GM12873 (cell line): ENCODE data around the gene ARFIP1.

Experiments
- CTCF ChIP-seq: IDR thresholded peaks from 2 replicates; pipeline ENCODE4 v1.5.1; 2012; ENCODE audit warnings: low read depth, mild to moderate bottlenecking, moderate library complexity, low read length, control low read depth; ENCODE audit not compliant: insufficient read depth; ENCODE audit errors: missing control alignments

The ARFIP1 gene

DNA sequence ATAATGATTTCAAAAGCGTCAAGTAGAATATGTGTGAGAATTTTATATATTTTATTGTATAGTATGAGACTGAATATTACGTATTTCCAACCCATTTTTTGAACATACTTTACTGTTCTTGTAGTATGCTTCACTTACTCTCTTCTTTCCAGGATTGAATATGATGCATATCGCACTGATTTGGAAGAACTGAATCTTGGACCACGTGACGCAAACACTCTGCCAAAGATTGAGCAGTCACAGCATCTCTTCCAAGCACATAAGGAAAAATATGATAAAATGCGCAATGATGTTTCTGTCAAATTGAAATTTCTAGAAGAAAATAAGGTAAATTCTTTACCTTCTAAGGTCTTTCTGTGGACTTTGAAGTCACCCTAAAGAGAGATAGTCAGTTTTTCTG, 108.2 kb downstream of the ARFIP1 start:
- no peak for TF ChIP-seq CTCF

DNA sequence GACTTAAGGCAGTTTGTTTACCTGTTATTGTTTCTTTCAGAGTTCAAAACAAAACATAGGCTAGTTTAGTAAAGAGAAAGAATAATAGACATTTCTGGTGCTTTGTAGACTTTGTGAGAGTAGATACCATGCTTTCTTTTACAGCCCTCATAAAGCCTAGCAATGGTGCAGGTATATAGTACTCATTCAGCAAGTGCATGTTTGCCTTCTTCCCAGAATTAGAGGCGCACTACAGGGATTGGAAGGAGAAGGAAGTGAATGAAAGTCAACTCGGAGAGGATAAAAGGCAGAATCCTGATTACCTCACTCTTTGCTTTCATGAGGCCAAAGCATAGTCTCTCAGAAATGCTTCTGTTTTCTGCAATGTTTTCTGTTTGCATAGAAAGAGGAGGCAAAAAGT, 113.2 kb downstream of the ARFIP1 start:
- TF ChIP-seq CTCF = no peak

- TF ChIP-seq CTCF = no peak
Measured at GRCh38 chr4:152894673-152895072, 114.9 kb downstream of the ARFIP1 start.

DNA sequence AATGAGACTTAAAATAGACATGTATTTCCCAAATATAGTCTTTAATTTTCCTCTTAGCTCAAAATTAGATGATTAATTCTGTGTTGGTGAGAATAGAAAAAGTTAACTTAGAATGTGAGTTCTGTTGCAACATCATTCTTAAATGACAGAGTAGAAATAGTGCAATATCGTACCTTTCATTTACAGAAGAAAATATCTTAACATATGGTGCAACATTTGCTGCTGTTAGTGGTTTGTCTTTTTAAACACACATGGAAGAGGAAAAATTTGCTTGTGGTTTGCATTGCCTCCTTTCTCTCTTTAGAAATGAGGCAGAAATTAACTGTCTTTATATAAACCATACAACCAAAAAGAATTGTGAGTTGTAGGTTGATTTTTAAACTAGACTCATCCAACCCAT, 117.1 kb downstream of the ARFIP1 start:
- no peak for TF ChIP-seq CTCF

- TF ChIP-seq CTCF = no peak
Measured at GRCh38 chr4:152898606-152899005, 118.9 kb downstream of the ARFIP1 start.

DNA sequence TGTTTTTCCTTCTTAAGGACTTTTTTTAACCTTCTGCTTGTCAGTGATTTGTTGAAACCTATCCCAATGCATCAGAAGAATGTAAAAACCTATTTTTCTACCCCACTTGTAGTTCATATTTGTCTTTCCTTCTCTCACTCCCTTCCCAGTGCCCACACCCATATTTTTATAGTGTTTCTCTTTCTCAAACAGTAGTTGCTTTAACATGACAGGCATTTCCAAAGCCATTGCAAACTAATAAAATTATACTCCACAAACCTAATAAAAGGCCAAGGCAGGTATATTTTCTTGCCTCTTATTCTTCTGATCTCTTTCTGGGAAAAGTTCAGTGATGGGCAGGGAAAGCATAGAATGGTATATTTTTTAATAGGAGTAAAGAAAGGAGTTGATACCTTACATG, 120.6 kb downstream of the ARFIP1 start:
- no peak for TF ChIP-seq CTCF

DNA sequence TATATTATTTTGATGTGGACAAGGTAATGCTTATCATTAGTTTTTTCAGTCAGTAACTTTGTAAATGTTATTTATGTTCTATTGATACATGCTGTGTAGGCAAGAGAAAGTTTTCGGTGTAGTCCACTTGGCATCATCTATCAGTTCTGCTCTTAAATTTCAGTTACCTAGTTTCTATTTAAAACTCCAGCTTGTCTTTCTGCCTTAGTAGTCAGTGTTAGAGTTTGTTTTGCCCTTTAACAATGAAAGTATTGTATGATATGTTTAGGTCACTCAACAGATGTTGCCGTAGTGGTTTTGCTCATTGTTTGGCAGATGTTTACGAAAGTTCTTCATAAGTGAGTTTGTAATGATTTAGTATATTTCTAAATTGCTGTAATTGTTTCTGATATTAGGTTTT, 121.5 kb downstream of the ARFIP1 start:
- TF ChIP-seq CTCF = no peak

- TF ChIP-seq CTCF = no peak
Measured at GRCh38 chr4:152903658-152904057, 123.9 kb downstream of the ARFIP1 start.
